ENCODE measurements around the gene HAGH. TPM values are rescaled to one million over a fixed set of nuclear protein-coding genes. Genes with fewer than 3 reads are reported as not detected.

HAGH gene
- total RNA-seq, 2 donors from 2014 or later = 208 to 227 TPM

DNA sequence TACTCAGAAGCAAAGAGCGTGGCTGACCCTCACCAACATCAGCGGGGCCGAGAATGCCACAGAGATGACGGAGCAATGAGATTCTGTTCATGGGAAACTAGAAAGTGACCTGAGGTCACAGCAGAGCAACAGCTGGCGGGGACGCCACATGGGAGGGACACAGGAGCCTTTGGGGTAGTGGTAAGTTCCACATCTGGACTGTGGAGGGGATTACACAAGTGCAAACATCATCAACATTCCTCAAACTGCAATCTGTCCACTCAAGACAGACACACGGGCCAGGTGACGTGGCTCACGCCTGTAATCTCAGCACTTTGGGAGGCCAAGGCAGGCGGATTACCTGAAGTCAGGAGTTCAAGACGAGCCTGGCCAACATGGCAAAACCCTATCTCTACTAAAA is 11.2 kb downstream of the HAGH start:
- Histone ChIP-seq H3K9me3 (no peaks in the 10 kb centered on the region), H3K27ac (no peak overlapping the region), H3K27me3 (no peaks in the 10 kb centered on the region), H3K4me3 (no peak overlapping the region), H3K4me1 (peaks cover 0 to 9% of the 10 kb centered on the region in 2 donors), H3K36me3 (peaks cover 54% of the 10 kb centered on the region)
- TF ChIP-seq CTCF (IDR thresholded peaks at IDR 0.05) = no peak
- DNase-seq (ENCODE audit: low spot score) = no peak

- Histone ChIP-seq H3K4me1 (peaks cover 0 to 9% of the 10 kb centered on the region in 2 donors), H3K36me3 (peaks cover 56% of the 10 kb centered on the region), H3K27ac (no peak overlapping the region), H3K4me3 (no peak overlapping the region), H3K9me3 (no peaks in the 10 kb centered on the region), H3K27me3 (no peaks in the 10 kb centered on the region)
- peak; percentile 73 for DNase-seq (ENCODE audit: low spot score)
- peak in 1 of 2 donors; percentile 64 for TF ChIP-seq CTCF (IDR thresholded peaks at IDR 0.05)
These were observed 13.9 kb downstream of the HAGH start for GRCh38 chr16:1812732-1813163.

GRCh38 chr16:1810536-1810935 is 16.1 kb downstream of the HAGH start:
- no peaks in the 10 kb centered on the region for H3K9me3 ChIP-seq
- peaks cover 51% of the 10 kb centered on the region for H3K36me3 ChIP-seq
- no peak overlapping the region for H3K4me3 ChIP-seq
- H3K27ac ChIP-seq = no peak overlapping the region
- TF ChIP-seq CTCF (IDR thresholded peaks at IDR 0.05) = no peak
- no peaks in the 10 kb centered on the region for H3K27me3 ChIP-seq
- DNase-seq (ENCODE audit: low spot score) = no peak
- peaks cover 0 to 9% of the 10 kb centered on the region in 2 donors for H3K4me1 ChIP-seq

DNA sequence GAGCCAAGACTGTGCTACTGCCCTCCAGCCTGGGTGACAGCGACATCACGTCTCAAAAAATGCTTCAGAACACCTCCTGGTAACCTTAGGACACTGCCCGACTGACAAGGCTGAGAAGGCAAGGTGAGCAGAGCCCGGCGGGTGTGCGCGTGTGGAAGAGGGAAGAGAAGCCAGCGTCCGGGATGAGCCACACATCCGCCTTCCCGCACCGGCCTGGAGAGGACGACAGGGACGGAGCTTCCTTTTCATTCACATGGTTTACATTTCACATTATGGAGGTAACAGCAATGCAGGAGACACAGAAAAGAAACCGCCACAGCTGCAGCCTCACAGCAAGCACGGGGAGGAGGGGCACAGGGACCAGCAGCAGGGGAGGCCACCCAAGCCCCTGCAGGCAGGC is 16.5 kb downstream of the HAGH start:
- Histone ChIP-seq H3K4me3 (no peak overlapping the region), H3K9me3 (no peaks in the 10 kb centered on the region), H3K27me3 (no peaks in the 10 kb centered on the region), H3K36me3 (peaks cover 47% of the 10 kb centered on the region), H3K27ac (no peak overlapping the region), H3K4me1 (peaks cover 0 to 9% of the 10 kb centered on the region in 2 donors)
- no peak for DNase-seq (ENCODE audit: low spot score)
- no peak for TF ChIP-seq CTCF (IDR thresholded peaks at IDR 0.05)

DNA sequence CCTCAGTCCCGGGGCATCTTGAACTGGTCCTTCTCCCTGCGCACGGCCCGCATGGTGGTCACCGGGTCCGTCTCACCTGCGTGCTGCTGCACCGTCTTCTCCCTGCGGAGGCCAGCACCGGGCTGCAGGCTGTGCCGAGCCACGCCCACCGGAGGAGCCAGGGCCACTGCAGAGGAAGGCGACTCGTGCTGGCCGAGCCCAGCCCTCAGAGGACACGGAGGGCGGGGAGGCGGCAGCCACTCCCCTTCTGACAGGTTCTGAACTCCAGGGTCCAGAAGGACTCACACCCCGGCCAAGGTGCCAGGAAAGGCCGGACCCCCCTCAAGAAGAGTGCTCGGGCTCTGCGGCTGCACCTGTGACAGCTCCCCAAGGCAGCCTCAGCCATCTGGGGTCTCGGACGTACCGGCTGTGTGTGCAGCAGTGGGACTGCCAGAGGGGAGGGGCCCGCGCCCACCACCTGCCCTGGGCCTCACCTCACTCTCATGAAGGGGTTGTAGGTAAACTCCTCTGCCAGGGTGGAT is 17.3 kb downstream of the HAGH start:
- no peaks in the 10 kb centered on the region for H3K27me3 ChIP-seq
- peaks cover 47% of the 10 kb centered on the region for H3K36me3 ChIP-seq
- TF ChIP-seq CTCF (IDR thresholded peaks at IDR 0.05) = no peak

DNA sequence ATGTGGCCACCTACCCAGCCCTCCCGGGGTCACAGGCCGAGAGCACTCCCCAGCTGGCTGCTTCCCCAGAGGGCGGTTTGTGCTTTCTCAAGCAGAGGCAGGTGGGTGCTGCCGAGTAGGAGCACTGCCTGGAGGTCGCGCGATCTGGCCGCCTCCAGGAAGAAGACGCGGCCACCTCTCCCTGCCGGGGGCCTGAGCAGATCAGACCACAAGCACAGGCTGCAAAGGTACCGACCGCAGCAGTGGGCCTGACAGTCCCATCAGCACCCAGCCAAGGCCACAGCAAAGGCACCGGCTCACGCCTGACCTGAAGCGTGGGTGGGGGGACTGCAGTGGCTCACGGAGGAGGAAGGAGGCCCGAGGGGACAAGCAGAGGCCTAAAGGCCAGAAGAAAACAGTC is 17.9 kb downstream of the HAGH start:
- Histone ChIP-seq H3K36me3 (peaks cover 44% of the 10 kb centered on the region), H3K4me3 (no peak overlapping the region), H3K27ac (no peak overlapping the region), H3K27me3 (no peaks in the 10 kb centered on the region), H3K9me3 (no peaks in the 10 kb centered on the region), H3K4me1 (peaks cover 0 to 9% of the 10 kb centered on the region in 2 donors)
- no peak for TF ChIP-seq CTCF (IDR thresholded peaks at IDR 0.05)
- no peak for DNase-seq (ENCODE audit: low spot score)

More for the DNA sequence above, 17.3 kb downstream of the HAGH start:
- no peak for DNase-seq (ENCODE audit: low spot score)
- no peaks in the 10 kb centered on the region for H3K9me3 ChIP-seq
- no peak overlapping the region for H3K27ac ChIP-seq
- H3K4me3 ChIP-seq = no peak overlapping the region
- peaks cover 0 to 9% of the 10 kb centered on the region in 2 donors for H3K4me1 ChIP-seq

Measured in right atrium auricular region (tissue), 2 donors.